CD4-positive, alpha-beta T cell treated with Interleukin-10 for 1 hour (primary cell): ENCODE data around the gene CIDEB.

Experiments
- DNase-seq: peaks from one replicate; pipeline ENCODE4 v3.0.0-alpha.2; 2020

Gene CIDEB

GRCh38 chr14:24332268-24332993 lies 24.7 kb upstream of the CIDEB start:
- peak; percentile 93 for DNase-seq

- no peak for DNase-seq
Measured at GRCh38 chr14:24331731-24332267, 24.0 kb upstream of the CIDEB start.

GRCh38 chr14:24330973-24331674 lies 23.3 kb upstream of the CIDEB start:
- DNase-seq, result no peak

GRCh38 chr14:24329736-24330135 lies 22.0 kb upstream of the CIDEB start:
- DNase-seq, result peak; percentile 78

GRCh38 chr14:24329073-24329663 lies 21.4 kb upstream of the CIDEB start:
- DNase-seq, result no peak

- DNase-seq, result peak; percentile 27
Measured at GRCh38 chr14:24327914-24328313, 20.1 kb upstream of the CIDEB start.

- DNase-seq, result no peak
Measured at GRCh38 chr14:24327303-24327702, 19.5 kb upstream of the CIDEB start.

- DNase-seq, result no peak
Measured at GRCh38 chr14:24325963-24326362, 18.2 kb upstream of the CIDEB start.

- no peak for DNase-seq
Measured at GRCh38 chr14:24325041-24325530, 17.3 kb upstream of the CIDEB start.

GRCh38 chr14:24324024-24324423 lies 16.2 kb upstream of the CIDEB start:
- no peak for DNase-seq

- DNase-seq, result no peak
Measured at GRCh38 chr14:24323341-24323740, 15.6 kb upstream of the CIDEB start.

- DNase-seq, result no peak
Measured at GRCh38 chr14:24322672-24323071, 14.9 kb upstream of the CIDEB start.

- DNase-seq, result no peak
Measured at GRCh38 chr14:24321212-24321975, 13.6 kb upstream of the CIDEB start.

GRCh38 chr14:24317141-24317928 lies 9.6 kb upstream of the CIDEB start:
- no peak for DNase-seq

GRCh38 chr14:24316597-24316950 lies 8.8 kb upstream of the CIDEB start:
- DNase-seq, result no peak

GRCh38 chr14:24315807-24316596 lies 8.2 kb upstream of the CIDEB start:
- DNase-seq, result no peak

- no peak for DNase-seq
Measured at GRCh38 chr14:24315243-24315806, 7.5 kb upstream of the CIDEB start.

- no peak for DNase-seq
Measured at GRCh38 chr14:24314377-24315193, 6.8 kb upstream of the CIDEB start.

GRCh38 chr14:24313913-24314312 lies 6.1 kb upstream of the CIDEB start:
- no peak for DNase-seq
